A549 (cell line): Measurements from ENCODE around the gene SAMD10. TPM values are rescaled to one million over a fixed set of nuclear protein-coding genes. Genes with fewer than 3 reads are reported as not detected.

Experiments
- ATAC-seq, 2 experiments: fragments of 200-7000 bp in 1 of 2; fragments of >200 bp in 1 of 2; cut with Nextera tagmentation in 1 of 2; cut with Tn5 transposase in 1 of 2; 3 replicates each; pipeline versions ENCODE4 v1.8.0 to v1.9.1; 2018 to 2020; ENCODE audit warnings: mild to moderate bottlenecking in 1 of 2, moderate library complexity in 1 of 2
- CTCF ChIA-PET: fragments of 300-600 bp; sonication (Branson Sonifier 250); formaldehyde crosslinking; extraction: SDS; loops from one replicate; lab custom pipeline; 2021; ENCODE audit warnings: antibody characterized with exemption, inconsistent platforms; lab: Yijun Ruan, JAX
- POLR2A ChIA-PET: fragments of 350-600 bp; formaldehyde crosslinking; extraction: SDS; loops from one replicate; lab custom pipeline; 2021; ENCODE audit warnings: antibody characterized with exemption, inconsistent platforms; lab: Yijun Ruan, JAX
- DNase-seq, 2 experiments: peaks; one replicate each; pipeline versions ENCODE4 v3.0.0 to v3.0.0-alpha.2; 2011 to 2016; ENCODE audit warnings: low read depth in 1 of 2, low spot score in 1 of 2
- FAIRE-seq: peaks from 2 replicates; lab custom pipeline; 2011; peaks lifted over from hg19 to GRCh38; lab: Jason Lieb, UNC
- H3K27ac ChIP-seq, 2 experiments: fragments of >200 bp; sonication (Bioruptor Twin); formaldehyde crosslinking; 3 replicates each; pipeline ENCODE4 v1.5.1; 2016 to 2017
- H3K4me1 ChIP-seq: fragments of >200 bp; sonication (Bioruptor Twin); formaldehyde crosslinking; 3 replicates; pipeline ENCODE4 v1.6.1; 2016
- H3K4me2 ChIP-seq: fragments of >200 bp; sonication (Bioruptor Twin); formaldehyde crosslinking; 3 replicates; pipeline ENCODE4 v1.6.1; 2016
- H3K4me3 ChIP-seq: fragments of >200 bp; sonication (Bioruptor Twin); formaldehyde crosslinking; 3 replicates; pipeline ENCODE4 v1.5.1; 2016
- H3K9me3 ChIP-seq: fragments of >200 bp; sonication (Bioruptor Twin); formaldehyde crosslinking; 3 replicates; pipeline ENCODE4 v1.6.1; 2016
- BHLHE40 ChIP-seq: IDR thresholded peaks from 2 replicates; pipeline ENCODE4 v1.6.1; 2012; ENCODE audit warnings: low read depth, low read length, inconsistent platforms
- CBX8 ChIP-seq: fragments of 200-600 bp; sonication (generic); IDR thresholded peaks from 2 replicates; pipeline ENCODE4 v1.6.1; 2016
- EP300 ChIP-seq, 2 experiments: fragments of >200 bp; sonication (Bioruptor Twin); formaldehyde crosslinking; IDR thresholded peaks; 2 replicates in 1 of 2; 3 replicates in 1 of 2; pipeline ENCODE4 v1.6.1; 2016 to 2017
- ESRRA ChIP-seq: fragments of 150-350 bp; IDR thresholded peaks from 2 replicates; pipeline ENCODE4 v1.6.1; 2014; ENCODE audit warnings: mild to moderate bottlenecking, low read length, borderline replicate concordance
- HEYL ChIP-seq: fragments of 250-450 bp; sonication (Bioruptor Pico); IDR thresholded peaks from 2 replicates; pipeline ENCODE4 v1.8.0; 2021; ENCODE audit warnings: mild to moderate bottlenecking, moderate library complexity
- JUN ChIP-seq, 2 experiments: fragments of >200 bp; sonication (Bioruptor Twin); formaldehyde crosslinking; IDR thresholded peaks; 2 replicates in 1 of 2; 3 replicates in 1 of 2; pipeline ENCODE4 v1.6.1; 2016 to 2017
- MAFK ChIP-seq: fragments of 450-650 bp; IDR thresholded peaks from 2 replicates; pipeline ENCODE4 v1.6.1; 2014; ENCODE audit not compliant: partially characterized antibody
- MYC ChIP-seq: IDR thresholded peaks from 2 replicates; pipeline ENCODE4 v1.6.1; 2012; ENCODE audit warnings: mild to moderate bottlenecking, inconsistent platforms, low read length, improper control_type of control experiment, borderline replicate concordance
- NFE2L2 ChIP-seq: fragments of 150-350 bp; conservative IDR thresholded peaks from 2 replicates; pipeline ENCODE4 v1.6.1; 2014; ENCODE audit warnings: low read length
- PHF8 ChIP-seq: fragments of 200-600 bp; sonication (generic); IDR thresholded peaks from 2 replicates; pipeline ENCODE4 v1.6.1; 2016; ENCODE audit warnings: low read depth, mild to moderate bottlenecking, antibody characterized with exemption, moderate library complexity, borderline replicate concordance
- POLR2A ChIP-seq: IDR thresholded peaks from 2 replicates; pipeline ENCODE4 v1.6.1; 2012; ENCODE audit warnings: mild to moderate bottlenecking, low read length
- RARB ChIP-seq: fragments of 250-450 bp; sonication (Bioruptor Pico); IDR thresholded peaks from 2 replicates; pipeline ENCODE4 v1.8.0; 2021; ENCODE audit warnings: mild to moderate bottlenecking, moderate library complexity
- RFX5 ChIP-seq: fragments of 450-650 bp; IDR thresholded peaks from 2 replicates; pipeline ENCODE4 v1.7.1; 2014; ENCODE audit warnings: antibody characterized with exemption, mild to moderate bottlenecking, moderate library complexity
- ZC3H11A ChIP-seq: fragments of 450-650 bp; IDR thresholded peaks from 2 replicates; pipeline ENCODE4 v1.6.1; 2014; ENCODE audit warnings: antibody characterized with exemption, mild to moderate bottlenecking
- ZFP36 ChIP-seq: fragments of 450-650 bp; IDR thresholded peaks from 2 replicates; pipeline ENCODE4 v1.6.1; 2014; ENCODE audit warnings: borderline replicate concordance; ENCODE audit not compliant: partially characterized antibody
- ZSCAN20 ChIP-seq: fragments of 250-450 bp; sonication (Bioruptor Pico); IDR thresholded peaks from 2 replicates; pipeline ENCODE4 v1.8.0; 2022; ENCODE audit warnings: mild to moderate bottlenecking, moderate library complexity
- WGBS: methylation state at CpG from one replicate; pipeline ENCODE4 v1.1.6; 2017; ENCODE audit errors: missing lambda C conversion rate; 5-methylcytosine and 5-hydroxymethylcytosine counted together
- polyA plus RNA-seq, 4 experiments: library from polyadenylated mRNA; depleted of rRNA in 3 of 4; stranded (reverse); fragments of >200 nt; fragmentation: RNase III in 1 of 4; extraction: RNeasy Plus Mini Kit Qiagen cat#74134 plus additional on column Dnase treatment in 1 of 4; gene quantifications; 2 replicates in 3 of 4; 3 replicates in 1 of 4; pipeline ENCODE4 v1.2.3, GENCODE V29; 2011 to 2017
- TF ChIP-seq, protein P1 (sequence below): fragments of >200 bp; sonication (Bioruptor Twin); formaldehyde crosslinking; IDR thresholded peaks from 3 replicates; pipeline ENCODE4 v1.5.1; 2016
- TF ChIP-seq, protein P2 (sequence below): fragments of >200 bp; sonication (Bioruptor Twin); formaldehyde crosslinking; IDR thresholded peaks from 3 replicates; pipeline ENCODE4 v1.6.1; 2016
- TF ChIP-seq, protein P3 (sequence below): fragments of 250-450 bp; sonication (Bioruptor Pico); IDR thresholded peaks from 2 replicates; pipeline ENCODE4 v1.5.0; 2020; ENCODE audit warnings: low read depth, mild to moderate bottlenecking, moderate library complexity
- TF ChIP-seq, protein P4 (sequence below): IDR thresholded peaks from 2 replicates; pipeline ENCODE4 v1.6.1; 2012
- TF ChIP-seq, protein P5 (sequence below): IDR thresholded peaks from 2 replicates; pipeline ENCODE4 v1.6.1; 2012; ENCODE audit warnings: low read depth, borderline replicate concordance

The SAMD10 gene
- polyA plus RNA-seq, 2 of the 4 experiments (the other 2 are of a cell fraction): not detected

DNA sequence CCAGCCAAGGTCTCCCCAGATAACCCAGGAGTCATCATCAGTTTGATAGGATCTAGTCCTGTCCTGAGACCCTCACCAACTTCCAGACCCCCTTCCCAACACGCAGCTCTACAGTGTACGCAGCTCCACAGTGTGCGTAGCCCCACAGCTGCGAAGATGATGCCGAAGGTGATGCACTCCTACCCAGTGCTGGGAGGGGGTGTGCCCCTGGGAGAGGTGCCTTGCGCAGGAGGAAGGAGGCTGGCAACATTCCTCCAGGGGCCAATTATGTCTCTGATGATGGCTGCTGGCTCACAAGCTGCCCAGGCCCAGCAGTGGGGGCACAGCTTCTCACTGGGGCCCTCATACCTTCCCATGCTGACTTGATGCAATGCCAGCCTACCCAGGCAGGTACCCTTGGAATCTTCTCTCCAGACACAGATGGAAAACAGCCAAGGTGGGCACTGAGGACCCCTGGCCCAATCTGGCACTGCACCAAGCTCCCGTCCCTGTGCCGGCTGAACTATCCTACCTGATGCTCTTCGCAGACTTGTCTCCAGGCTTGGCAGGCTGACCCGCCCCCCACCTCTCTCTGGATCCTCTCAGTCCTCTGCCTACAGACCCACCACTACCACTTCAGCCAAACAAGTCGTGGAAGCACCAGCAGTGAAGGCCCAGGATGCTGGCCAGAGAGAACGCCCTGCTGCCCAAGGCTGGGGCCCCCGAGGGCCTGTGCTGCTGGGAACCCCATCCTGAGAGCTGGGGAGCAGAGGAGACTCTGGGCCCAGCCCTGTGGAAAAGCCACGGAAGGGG lies 11.1 kb downstream of the SAMD10 start:
- peak overlapping the region; percentile 82 to 97 for H3K27ac ChIP-seq
- FAIRE-seq: no peak
- peaks cover 14% of the 10 kb centered on the region; the same call in 2 of the 3 replicates for H3K4me1 ChIP-seq
- peak overlapping the region; percentile 72 for H3K4me3 ChIP-seq
- TF ChIP-seq RARB (CRISPR knock-in tag) (no peak), PHF8 (no peak), EP300 (IDR thresholded peaks at IDR 0.05) (no peak), BHLHE40 (no peak), POLR2A (no peak), MAFK (no peak), JUN (IDR thresholded peaks at IDR 0.05) (no peak), ZC3H11A (no peak), ESRRA (no peak), NFE2L2 (no peak), ZFP36 (no peak), HEYL (no peak), MYC (no peak), ZSCAN20 (CRISPR knock-in tag) (no peak)
- TF ChIP-seq, protein P1, sequence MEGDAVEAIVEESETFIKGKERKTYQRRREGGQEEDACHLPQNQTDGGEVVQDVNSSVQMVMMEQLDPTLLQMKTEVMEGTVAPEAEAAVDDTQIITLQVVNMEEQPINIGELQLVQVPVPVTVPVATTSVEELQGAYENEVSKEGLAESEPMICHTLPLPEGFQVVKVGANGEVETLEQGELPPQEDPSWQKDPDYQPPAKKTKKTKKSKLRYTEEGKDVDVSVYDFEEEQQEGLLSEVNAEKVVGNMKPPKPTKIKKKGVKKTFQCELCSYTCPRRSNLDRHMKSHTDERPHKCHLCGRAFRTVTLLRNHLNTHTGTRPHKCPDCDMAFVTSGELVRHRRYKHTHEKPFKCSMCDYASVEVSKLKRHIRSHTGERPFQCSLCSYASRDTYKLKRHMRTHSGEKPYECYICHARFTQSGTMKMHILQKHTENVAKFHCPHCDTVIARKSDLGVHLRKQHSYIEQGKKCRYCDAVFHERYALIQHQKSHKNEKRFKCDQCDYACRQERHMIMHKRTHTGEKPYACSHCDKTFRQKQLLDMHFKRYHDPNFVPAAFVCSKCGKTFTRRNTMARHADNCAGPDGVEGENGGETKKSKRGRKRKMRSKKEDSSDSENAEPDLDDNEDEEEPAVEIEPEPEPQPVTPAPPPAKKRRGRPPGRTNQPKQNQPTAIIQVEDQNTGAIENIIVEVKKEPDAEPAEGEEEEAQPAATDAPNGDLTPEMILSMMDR: no peak
- TF ChIP-seq, protein P2, sequence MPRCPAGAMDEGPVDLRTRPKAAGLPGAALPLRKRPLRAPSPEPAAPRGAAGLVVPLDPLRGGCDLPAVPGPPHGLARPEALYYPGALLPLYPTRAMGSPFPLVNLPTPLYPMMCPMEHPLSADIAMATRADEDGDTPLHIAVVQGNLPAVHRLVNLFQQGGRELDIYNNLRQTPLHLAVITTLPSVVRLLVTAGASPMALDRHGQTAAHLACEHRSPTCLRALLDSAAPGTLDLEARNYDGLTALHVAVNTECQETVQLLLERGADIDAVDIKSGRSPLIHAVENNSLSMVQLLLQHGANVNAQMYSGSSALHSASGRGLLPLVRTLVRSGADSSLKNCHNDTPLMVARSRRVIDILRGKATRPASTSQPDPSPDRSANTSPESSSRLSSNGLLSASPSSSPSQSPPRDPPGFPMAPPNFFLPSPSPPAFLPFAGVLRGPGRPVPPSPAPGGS: no peak
- TF ChIP-seq, protein P3, sequence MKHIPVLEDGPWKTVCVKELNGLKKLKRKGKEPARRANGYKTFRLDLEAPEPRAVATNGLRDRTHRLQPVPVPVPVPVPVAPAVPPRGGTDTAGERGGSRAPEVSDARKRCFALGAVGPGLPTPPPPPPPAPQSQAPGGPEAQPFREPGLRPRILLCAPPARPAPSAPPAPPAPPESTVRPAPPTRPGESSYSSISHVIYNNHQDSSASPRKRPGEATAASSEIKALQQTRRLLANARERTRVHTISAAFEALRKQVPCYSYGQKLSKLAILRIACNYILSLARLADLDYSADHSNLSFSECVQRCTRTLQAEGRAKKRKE: no peak
- no peak for ATAC-seq
- POLR2A ChIA-PET: interaction anchor here (0.6 kb wide), 1 partner anchor 12 kb away, joined by 3 read pairs; the partner anchor contains the start of gene PRPF6
- CTCF ChIA-PET: interaction anchor here (0.6 to 2.4 kb wide), 3 partner anchors 12 to 177 kb away, joined by 3 to 10 read pairs (median 3); partner anchors contain the start of gene PRPF6
- no peaks in the 10 kb centered on the region for H3K9me3 ChIP-seq
- DNase-seq: no peak
- WGBS: 84% methylated on average over 14 of the region's 14 CpGs
- peak overlapping the region; percentile 86 for H3K4me2 ChIP-seq

DNA sequence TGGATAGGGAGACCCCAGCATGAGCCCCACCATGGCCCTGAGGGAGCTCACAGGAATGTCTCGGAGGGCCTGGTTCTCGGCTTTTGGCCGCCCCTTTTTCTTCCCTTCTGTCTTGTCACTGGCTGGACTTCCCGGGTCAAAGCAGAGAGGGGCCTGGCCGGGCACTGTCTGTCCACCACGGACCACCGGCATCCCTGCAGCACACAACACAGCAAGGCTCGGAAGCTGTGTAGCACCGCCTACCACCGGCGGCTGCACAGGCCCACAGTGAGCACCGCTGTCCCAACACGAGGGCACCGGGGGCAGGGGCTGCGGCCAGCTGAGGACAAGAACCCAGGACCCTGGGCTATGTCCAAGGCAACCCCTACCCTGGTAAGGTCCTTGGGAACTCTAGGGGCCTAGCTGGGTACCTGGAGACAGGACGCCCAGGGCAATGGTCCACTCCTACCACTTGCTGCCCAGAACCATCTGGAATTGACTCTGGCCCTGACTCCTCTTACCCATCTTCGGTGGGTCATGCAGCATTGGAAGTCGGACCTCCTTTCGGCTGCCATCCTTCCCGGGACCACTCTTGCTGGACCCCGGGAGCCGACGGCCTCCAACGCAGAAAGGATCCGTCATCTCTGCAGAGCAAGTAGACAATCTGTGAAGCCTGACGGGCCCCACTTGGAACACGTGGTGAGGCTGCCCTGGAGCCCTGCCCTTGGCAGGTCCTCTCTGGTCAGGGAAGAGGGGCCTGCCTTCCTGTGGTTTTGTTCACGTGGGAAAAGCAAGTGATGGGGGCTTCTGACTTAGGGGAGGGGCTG lies 11.9 kb downstream of the SAMD10 start:
- no peak for FAIRE-seq
- TF ChIP-seq, protein P4, sequence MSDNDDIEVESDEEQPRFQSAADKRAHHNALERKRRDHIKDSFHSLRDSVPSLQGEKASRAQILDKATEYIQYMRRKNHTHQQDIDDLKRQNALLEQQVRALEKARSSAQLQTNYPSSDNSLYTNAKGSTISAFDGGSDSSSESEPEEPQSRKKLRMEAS: no peak
- no peak for TF ChIP-seq ZC3H11A
- no peak for TF ChIP-seq CBX8
- TF ChIP-seq POLR2A: no peak
- TF ChIP-seq, protein P5, sequence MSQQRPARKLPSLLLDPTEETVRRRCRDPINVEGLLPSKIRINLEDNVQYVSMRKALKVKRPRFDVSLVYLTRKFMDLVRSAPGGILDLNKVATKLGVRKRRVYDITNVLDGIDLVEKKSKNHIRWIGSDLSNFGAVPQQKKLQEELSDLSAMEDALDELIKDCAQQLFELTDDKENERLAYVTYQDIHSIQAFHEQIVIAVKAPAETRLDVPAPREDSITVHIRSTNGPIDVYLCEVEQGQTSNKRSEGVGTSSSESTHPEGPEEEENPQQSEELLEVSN: no peak
- TF ChIP-seq RFX5: no peak
- POLR2A ChIA-PET: interaction anchor here (0.6 kb wide), 1 partner anchor 241 kb away, joined by 4 read pairs; no protein-coding TSS in a partner anchor
- CTCF ChIA-PET: interaction anchor here (0.6 to 2.4 kb wide), 4 partner anchors 12 to 176 kb away, joined by 3 to 10 read pairs (median 4); partner anchors contain the start of genes PRPF6 and UCKL1
- H3K4me3 ChIP-seq: no peak overlapping the region
- WGBS: 79% methylated on average over 18 of the region's 28 CpGs
- H3K4me1 ChIP-seq: peaks cover 13% of the 10 kb centered on the region; the same call in 2 of the 3 replicates
- no peaks in the 10 kb centered on the region for H3K9me3 ChIP-seq
- DNase-seq: no peak
- H3K4me2 ChIP-seq: no peak overlapping the region
- no peak overlapping the region for H3K27ac ChIP-seq
- ATAC-seq: no peak
